Heart right ventricle (tissue), 16 donors: ENCODE data around the gene ATG7. TPM values are rescaled to one million over a fixed set of nuclear protein-coding genes. Genes with fewer than 3 reads are reported as not detected.

Source experiments
- ATAC-seq, 8 donors: fragments of 200-7000 bp; cut with Tn5 transposase; one replicate each; pipeline ENCODE4 v1.9.1; 2020; ENCODE audit warnings: mild to moderate bottlenecking in 8 of 8, moderate library complexity in 8 of 8, moderate number of reproducible peaks in 1 of 8
- DNase-seq, 2 donors: peaks; one replicate each; pipeline ENCODE4 v3.0.0-alpha.2; 2020
- H3K27ac ChIP-seq, 10 donors: fragments of 200-600 bp; sonication (generic) in 2 of 10; one replicate each; pipeline versions ENCODE4 v1.5.0 to v1.8.0; 2020 to 2022; ENCODE audit warnings: mild to moderate bottlenecking in 3 of 10
- H3K27me3 ChIP-seq, 7 donors: fragments of 200-600 bp; one replicate each; pipeline ENCODE4 v1.8.0; 2021 to 2022; ENCODE audit warnings: mild to moderate bottlenecking in 2 of 7
- H3K36me3 ChIP-seq, 9 donors: fragments of 200-600 bp; sonication (generic) in 1 of 9; one replicate each; pipeline versions ENCODE4 v1.5.0 to v1.8.0; 2020 to 2022; ENCODE audit warnings: mild to moderate bottlenecking in 2 of 9
- H3K4me1 ChIP-seq, 9 donors: fragments of 200-600 bp; sonication (generic) in 1 of 9; one replicate each; pipeline versions ENCODE4 v1.5.0 to v1.8.0; 2020 to 2022; ENCODE audit warnings: mild to moderate bottlenecking in 4 of 9
- H3K4me3 ChIP-seq, 10 donors: fragments of 200-600 bp; sonication (generic) in 2 of 10; one replicate each; pipeline versions ENCODE4 v1.5.0 to v1.8.0; 2020 to 2022; ENCODE audit warnings: mild to moderate bottlenecking in 7 of 10, moderate library complexity in 2 of 10
- H3K9me3 ChIP-seq, 11 donors: fragments of 200-600 bp in 10 of 11; sonication (generic) in 2 of 11; one replicate each; pipeline versions ENCODE4 v1.5.0 to v1.8.0; 2013 to 2022; ENCODE audit warnings: mild to moderate bottlenecking in 2 of 11, control low read depth in 1 of 11, moderate library complexity in 1 of 11
- CTCF ChIP-seq, 9 donors: fragments of 200-600 bp; sonication (generic) in 2 of 9; IDR thresholded peaks; one replicate each; pipeline versions ENCODE4 v1.5.0 to v1.8.0; 2021 to 2022; ENCODE audit warnings: antibody characterized with exemption in 9 of 9, mild to moderate bottlenecking in 5 of 9, moderate library complexity in 1 of 9
- WGBS, 2 donors: extraction: QIAGEN DNeasy Blood & Tissue Kit; methylation state at CpG; one replicate each; pipeline ENCODE4 v1.1.7; 2013; ENCODE audit warnings: inconsistent platforms in 1 of 2; 5-methylcytosine and 5-hydroxymethylcytosine counted together
- intact Hi-C, 10 donors: fragments of 100-400 bp; cut with DNase I; formaldehyde crosslinking; loops; one replicate each; pipeline versions ENCODE4 v1.11.1 to v1.14.2; 2022
- polyA plus RNA-seq, 2 donors: library from polyadenylated mRNA; stranded (reverse); fragments of 200-250 nt; gene quantifications; one replicate each; pipeline ENCODE4 v1.2.3, GENCODE V29; 2013
- total RNA-seq, 10 donors: library from RNA; stranded (reverse); fragmentation: NEBNext Ultra II Directional in 3 of 10; extraction: Animal tissue kit (Norgen Biotek cat#: 25700) in 3 of 10; gene quantifications; one replicate each; pipeline versions ENCODE4 v1.2.1 to v1.2.4, GENCODE V29; 2021 to 2023
- donor health status: Arrhythmogenic right ventricular cardiomyopathy.
- donor health status: ischemic (EF 13 %, LVEDD 7.1; RV severe dilation, severe dysfunction).
- donor health status: healthy with polysubstance abuse.
- donor health status: DM: no; HTN: yes; CAD: no.
- donor health status: DM: no; HTN: no; CAD: no.
- donor health status: ischemic (EF 25% LVEDD 6.9; RV normal size, moderate dysfunction).
- donor health status: ischemic (EF 25% LVEDD 5.7; RV mildly dilated, moderate dysfunction).
- donor health status: healthy.
- donor health status: DM: yes; HTN: yes; CAD: no.
- donor health status: Ischemic cardiomyopathy.
- donor health status: ischemic (EF 35%, LVEDD 5.7; RV mildly dilated, moderate dysfunction).
- donor health status: nonischemic (EF 11% LVEDD 7.7; RV severe dilation, severe dysfunction).
- donor health status: DM: yes; HTN: yes; CAD: no.
- donor health status: PGD.
- donor health status: ischemic (EF 29% LVEDD 5.4; RV normal size, mild dysfunction).
- donor health status: nonischemic (EF 23%, LVEDD 6.1; RV moderate dilation, normal function).

ATG7 gene
- total and polyA plus RNA-seq, 12 donors, result 5.3 to 24.1 (median 16.8) TPM

GRCh38 chr3:11282250-11283138, 10.3 kb downstream of the ATG7 start:
- Histone ChIP-seq H3K36me3 (peaks cover 0 to 63% (median 0%) of the 10 kb centered on the region in 9 donors), H3K27ac (peak overlapping the region in 9 of 10 donors; percentile 13 to 78 (median 49)), H3K4me1 (peaks cover 10 to 72% (median 30%) of the 10 kb centered on the region in 9 donors), H3K9me3 (peaks cover 0 to 5% (median 0%) of the 10 kb centered on the region in 11 donors), H3K27me3 (no peaks in the 10 kb centered on the region), H3K4me3 (peak overlapping the region in 2 of 10 donors; percentile 0 to 13)
- peak; percentile 81 to 93 (median 90) for ATAC-seq
- DNase-seq, result peak; percentile 24 to 49
- intact Hi-C loops, result loop anchor here in 1 of 10 donors (2.0 kb wide), 1 partner anchor 20 kb away; no protein-coding TSS in a partner anchor
- no peak for TF ChIP-seq CTCF (IDR thresholded peaks at IDR 0.05)
- 45 to 46% methylated on average over 5 of the region's 5 CpGs for WGBS, 2 donors

DNA sequence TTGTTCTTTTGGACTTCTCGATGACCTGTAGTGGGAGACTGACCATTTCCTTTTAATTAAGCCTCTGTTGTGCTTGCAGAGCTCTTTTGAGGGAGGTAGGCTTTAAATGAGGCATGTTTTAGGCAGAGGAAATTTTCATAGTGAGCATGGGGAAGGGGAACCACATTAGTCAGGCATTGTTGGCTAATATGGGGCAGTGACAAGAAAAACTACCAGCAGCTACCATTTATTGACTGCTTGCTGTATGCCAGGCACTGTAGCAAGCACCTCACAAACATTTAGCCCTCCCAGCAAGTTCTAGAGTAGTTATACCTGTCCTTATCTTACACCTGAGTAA, 10.9 kb downstream of the ATG7 start:
- H3K27ac ChIP-seq, result peak overlapping the region in 9 of 10 donors; percentile 13 to 78 (median 49)
- H3K9me3 ChIP-seq, result no peaks in the 10 kb centered on the region
- WGBS, 2 donors, result 56 to 64% methylated on average over 1 of the region's 1 CpG
- no peak for TF ChIP-seq CTCF (IDR thresholded peaks at IDR 0.05)
- ATAC-seq (no peak), DNase-seq (no peak)
- H3K36me3 ChIP-seq, result peaks cover 0 to 59% (median 0%) of the 10 kb centered on the region in 9 donors
- intact Hi-C loops, result loop anchor here in 1 of 10 donors (2.0 kb wide), 1 partner anchor 20 kb away; no protein-coding TSS in a partner anchor
- H3K27me3 ChIP-seq, result no peaks in the 10 kb centered on the region
- peaks cover 14 to 76% (median 36%) of the 10 kb centered on the region in 9 donors for H3K4me1 ChIP-seq
- peak overlapping the region in 2 of 10 donors; percentile 0 to 13 for H3K4me3 ChIP-seq

GRCh38 chr3:11284011-11284410, 11.8 kb downstream of the ATG7 start:
- intact Hi-C loops, result no loop called here
- ATAC-seq (no peak), DNase-seq (no peak)
- TF ChIP-seq CTCF (IDR thresholded peaks at IDR 0.05), result no peak
- Histone ChIP-seq H3K9me3 (no peaks in the 10 kb centered on the region), H3K27me3 (no peaks in the 10 kb centered on the region), H3K4me3 (no peak overlapping the region), H3K27ac (peak overlapping the region in 1 of 10 donors; percentile 73), H3K4me1 (peaks cover 21 to 76% (median 45%) of the 10 kb centered on the region in 9 donors), H3K36me3 (peaks cover 0 to 50% (median 0%) of the 10 kb centered on the region in 9 donors)
- WGBS, 2 donors, result 96 to 98% methylated on average over 1 of the region's 1 CpG

DNA sequence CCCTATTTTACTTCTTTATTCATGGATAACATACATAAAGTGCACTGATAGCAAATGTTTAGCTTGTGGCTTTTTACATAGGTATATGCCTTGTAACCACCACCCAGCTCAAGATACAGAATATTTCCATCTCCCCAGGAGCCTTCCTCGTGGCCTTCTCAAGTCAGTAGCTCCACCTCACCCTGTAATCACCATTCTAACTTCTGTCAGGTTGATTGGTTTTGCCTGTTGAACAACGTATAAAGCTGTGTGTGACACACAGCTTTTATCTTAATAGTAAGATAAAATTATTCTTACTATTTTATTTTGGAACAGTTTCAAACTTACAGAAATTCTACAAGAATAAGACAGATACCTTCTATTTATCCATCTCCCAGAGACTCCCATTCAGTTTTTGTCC, 13.3 kb downstream of the ATG7 start:
- intact Hi-C loops, result no loop called here
- peaks cover 21 to 87% (median 54%) of the 10 kb centered on the region in 9 donors for H3K4me1 ChIP-seq
- no peak overlapping the region for H3K27ac ChIP-seq

More for the DNA sequence above, 13.3 kb downstream of the ATG7 start:
- ATAC-seq (no peak), DNase-seq (no peak)
- WGBS, 2 donors, result 74 to 82% methylated on average over 2 of the region's 2 CpGs
- Histone ChIP-seq H3K27me3 (no peaks in the 10 kb centered on the region), H3K4me3 (no peak overlapping the region), H3K36me3 (peaks cover 0 to 39% (median 0%) of the 10 kb centered on the region in 9 donors), H3K9me3 (no peaks in the 10 kb centered on the region)
- no peak for TF ChIP-seq CTCF (IDR thresholded peaks at IDR 0.05)
